ENCODE results near the gene PCCA. TPM values are rescaled to one million over a fixed set of nuclear protein-coding genes. Genes with fewer than 3 reads are reported as not detected.

PCCA gene
- polyA plus RNA-seq, 1 of the 3 experiments (the other 2 are of a cell fraction), result 7.3 TPM

- TF ChIP-seq MAX (IDR thresholded peaks at IDR 0.05; ENCODE audit: low read depth), result no peak
- no peak for TF ChIP-seq SIN3A (IDR thresholded peaks at IDR 0.05; ENCODE audit: borderline replicate concordance, low read depth, low read length)
- no peak for TF ChIP-seq USF1 (IDR thresholded peaks at IDR 0.05; ENCODE audit: borderline replicate concordance, low read depth)
- no peak for TF ChIP-seq RAD21 (IDR thresholded peaks at IDR 0.05; ENCODE audit: low read length)
- TF ChIP-seq POLR2AphosphoS5 (IDR thresholded peaks at IDR 0.05; ENCODE audit: low read depth, low read length), result no peak
- no peak for TF ChIP-seq FOSL2 (IDR thresholded peaks at IDR 0.05; ENCODE audit: borderline replicate concordance, low read depth)
- no peak for TF ChIP-seq GABPA (IDR thresholded peaks at IDR 0.05; ENCODE audit: low read depth)
- no peak for TF ChIP-seq IRF3 (IDR thresholded peaks at IDR 0.05; ENCODE audit: low read depth, low read length)
- TF ChIP-seq REST (IDR thresholded peaks at IDR 0.05; ENCODE audit: low read depth, low read length), result no peak
- TF ChIP-seq FOXM1 (IDR thresholded peaks at IDR 0.05; ENCODE audit: low read depth), result no peak
- TF ChIP-seq CTCF (IDR thresholded peaks at IDR 0.05), result no peak
- no peak for TF ChIP-seq TEAD4 (IDR thresholded peaks at IDR 0.05; ENCODE audit: borderline replicate concordance, insufficient read depth)
- TF ChIP-seq RCOR1 (IDR thresholded peaks at IDR 0.05; ENCODE audit: low read length), result no peak
- no peak for TF ChIP-seq MXI1 (IDR thresholded peaks at IDR 0.05; ENCODE audit: low read depth, low read length)
- no peak overlapping the region for H3K4me2 ChIP-seq
- H3K79me2 ChIP-seq (ENCODE audit: insufficient read depth), result no peaks in the 10 kb centered on the region
- no peaks in the 10 kb centered on the region for H3F3A ChIP-seq (replicated peaks; ENCODE audit: insufficient read depth)
- no peak overlapping the region for H3K27ac ChIP-seq (ENCODE audit: low read depth in 2 of 2, low read length in 1 of 2)
- H3K9me3 ChIP-seq, result no peaks in the 10 kb centered on the region
- H4K20me1 ChIP-seq (ENCODE audit: insufficient read depth), result no peaks in the 10 kb centered on the region
- H3K27me3 ChIP-seq (ENCODE audit: insufficient read depth), result no peaks in the 10 kb centered on the region
- no peaks in the 10 kb centered on the region for H3K9me2 ChIP-seq
- no peak overlapping the region for H2AFZ ChIP-seq (ENCODE audit: low read depth)
- ChIA-PET CTCF (interaction anchor here (0.9 to 9.2 kb wide), 5 partner anchors 10 to 854 kb away, joined by 4 to 107 read pairs (median 23); no protein-coding TSS in a partner anchor), POLR2A (no interaction called here)
- H3K4me3 ChIP-seq (ENCODE audit: low read depth in 2 of 2, low read length in 1 of 2), result no peak overlapping the region
- 87% methylated on average over 9 of the region's 9 CpGs for WGBS (ENCODE audit: low lambda C conversion rate)
- peaks cover 10 to 17% of the 10 kb centered on the region in 2 experiments; a peak in 3 of 4 replicates for H3K4me1 ChIP-seq (ENCODE audit: control insufficient read depth in 1 of 2, insufficient read depth in 2 of 2, low read depth in 1 of 2, low read length in 1 of 2)
- peaks cover 2 to 5% of the 10 kb centered on the region in 2 experiments for H3K36me3 ChIP-seq (replicated peaks in 1 of 2; ENCODE audit: control insufficient read depth in 1 of 2, insufficient read depth in 2 of 2, low read length in 1 of 2)
- no peak for DNase-seq
- H3K9ac ChIP-seq, result no peak overlapping the region
These were observed 423.5 kb downstream of the PCCA start for GRCh38 chr13:100512422-100512821.
